GM19099 (cell line): Measurements from ENCODE around the gene MTHFD2L.

Experiments used
- POLR2A ChIP-seq: IDR thresholded peaks from 3 replicates; pipeline ENCODE4 v1.6.1; 2011; ENCODE audit warnings: low read depth; ENCODE audit not compliant: insufficient read length; ENCODE audit errors: extremely low read depth

The MTHFD2L gene

DNA sequence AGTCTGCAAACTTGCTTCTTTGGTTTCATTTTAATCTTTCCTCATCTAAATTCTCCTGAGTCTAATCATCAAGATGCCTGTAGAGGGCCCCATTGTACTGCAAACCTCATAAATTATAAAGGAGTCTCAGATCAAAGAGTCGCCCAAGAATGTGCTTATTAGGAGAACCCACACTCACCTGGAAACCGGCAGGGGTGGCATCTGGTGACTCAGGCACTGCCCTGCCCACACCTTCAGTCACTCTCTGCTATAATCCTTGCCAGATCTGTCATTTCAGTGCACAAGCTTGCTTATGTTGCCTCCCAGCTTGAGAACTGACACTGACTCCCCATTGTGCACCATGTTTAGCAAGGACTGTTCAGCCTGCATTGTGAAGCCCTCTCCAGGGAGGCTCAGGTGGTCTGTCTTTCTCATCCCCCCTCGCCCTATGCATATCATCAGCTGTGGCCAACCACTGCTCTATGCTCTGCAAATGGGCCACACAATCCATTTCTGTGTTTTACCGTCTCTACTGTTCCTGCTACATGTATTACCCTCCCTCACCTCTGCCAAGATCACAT, 162.7 kb downstream of the MTHFD2L start:
- TF ChIP-seq POLR2A: no peak

DNA sequence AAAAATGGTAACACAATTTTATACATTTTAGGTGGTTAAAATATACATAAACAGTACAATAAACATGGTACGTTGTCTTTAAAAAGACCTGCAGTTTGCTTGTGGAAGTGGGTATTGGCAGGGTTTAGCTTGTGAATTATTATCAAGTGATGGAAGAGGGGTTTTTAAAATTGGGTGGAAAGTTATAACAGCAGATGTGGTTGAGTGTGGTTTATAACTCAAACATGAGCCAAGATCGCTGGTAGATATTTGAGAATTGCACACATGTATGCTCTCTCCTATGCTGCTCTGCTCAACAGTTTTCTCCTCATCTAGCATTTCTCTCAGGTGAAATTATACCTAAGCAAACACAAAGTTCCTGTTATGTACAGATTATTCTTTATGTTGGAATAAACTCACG, 164.4 kb downstream of the MTHFD2L start:
- TF ChIP-seq POLR2A: no peak

DNA sequence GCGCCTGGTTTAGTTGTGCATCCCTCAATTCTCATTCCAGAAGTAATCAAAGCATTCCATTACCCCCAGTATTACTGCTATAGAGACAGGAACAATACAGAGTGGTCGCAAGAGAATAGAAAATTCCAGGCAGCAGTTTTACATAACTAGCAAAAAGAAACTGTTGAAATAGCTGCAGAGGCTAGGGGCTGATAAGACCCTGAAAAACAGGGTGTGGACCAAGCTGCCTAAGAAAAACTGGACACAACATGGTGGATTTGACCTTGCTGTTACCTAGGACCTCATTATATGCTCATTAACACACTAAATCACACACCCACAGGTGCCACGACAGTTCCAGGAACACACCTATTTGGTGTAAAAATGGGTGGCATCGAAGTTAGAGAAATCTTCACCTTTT, 165.7 kb downstream of the MTHFD2L start:
- TF ChIP-seq POLR2A: no peak

DNA sequence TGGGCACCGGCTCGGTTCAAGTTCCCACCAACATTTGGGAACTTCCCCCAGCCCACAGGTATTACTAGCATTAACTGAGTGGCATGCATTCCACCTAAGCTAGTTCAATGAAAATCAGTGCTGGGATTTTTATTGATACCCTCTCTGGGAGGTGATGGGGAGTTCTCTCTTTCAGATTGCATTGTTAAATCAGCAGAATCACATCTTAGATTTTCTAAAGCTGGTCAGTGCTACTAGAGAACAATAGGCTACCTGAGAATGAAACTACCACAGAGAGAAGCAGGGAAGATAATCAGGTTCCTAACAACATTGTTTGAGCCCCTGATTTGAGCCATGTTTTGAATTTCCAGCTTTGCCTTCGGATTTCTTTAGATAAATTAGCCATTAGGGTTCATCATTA, 166.3 kb downstream of the MTHFD2L start:
- TF ChIP-seq POLR2A: no peak

DNA sequence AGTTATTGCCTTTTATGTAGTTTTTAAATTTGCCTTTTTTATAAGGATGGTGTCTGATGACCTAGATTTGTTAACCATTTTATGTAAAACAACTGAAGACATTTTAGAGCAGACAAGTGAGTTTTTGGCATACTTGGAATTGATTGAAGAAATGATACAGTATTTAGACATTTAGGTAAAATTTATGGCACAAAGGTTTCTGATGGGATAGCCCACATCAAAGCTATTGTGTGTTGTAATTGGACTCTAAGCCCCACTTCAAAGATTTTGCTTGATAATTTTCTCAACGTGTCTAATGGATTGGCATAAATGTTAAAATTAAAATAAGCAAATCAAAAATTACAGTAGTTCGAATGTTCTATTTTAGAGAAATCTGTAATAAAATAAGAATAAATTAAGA, 168.0 kb downstream of the MTHFD2L start:
- TF ChIP-seq POLR2A: no peak

DNA sequence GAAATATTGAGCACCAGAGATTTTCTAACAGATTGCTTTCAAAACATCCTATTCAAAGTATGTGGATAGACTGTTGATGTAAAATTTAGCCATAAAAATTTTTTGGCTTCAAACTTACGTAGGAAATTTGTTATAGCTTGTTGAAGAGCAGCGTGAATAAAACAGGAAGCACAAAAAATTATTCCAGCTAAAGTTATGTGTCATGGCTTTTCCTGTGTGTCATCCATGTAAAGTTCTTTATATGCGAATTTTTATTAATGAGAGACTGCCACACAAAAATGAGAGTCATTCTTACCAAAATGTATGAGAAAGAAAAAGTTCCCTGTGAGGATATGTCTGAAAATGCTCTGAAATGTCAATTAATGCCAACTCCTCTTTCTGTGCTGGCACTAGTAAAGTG, 169.8 kb downstream of the MTHFD2L start:
- TF ChIP-seq POLR2A: no peak

DNA sequence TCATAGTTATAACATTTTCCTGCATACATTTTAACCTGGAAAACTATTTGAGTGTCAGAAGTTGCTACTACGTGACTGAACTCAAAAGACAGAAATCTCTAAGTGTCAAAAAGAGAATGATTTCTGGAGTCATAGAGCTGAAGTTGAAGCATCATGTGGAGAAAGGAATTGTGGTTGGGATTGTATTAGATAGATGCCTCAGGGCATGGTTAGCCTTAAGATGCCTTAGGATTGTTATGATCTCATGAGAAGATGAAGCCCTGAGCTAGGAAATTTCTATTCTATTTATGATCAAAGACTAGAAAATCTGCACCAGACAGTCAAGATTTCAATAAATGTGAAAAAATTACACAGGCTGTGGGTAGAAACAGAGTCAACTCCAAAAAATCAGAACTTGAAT, 170.6 kb downstream of the MTHFD2L start:
- TF ChIP-seq POLR2A: no peak

DNA sequence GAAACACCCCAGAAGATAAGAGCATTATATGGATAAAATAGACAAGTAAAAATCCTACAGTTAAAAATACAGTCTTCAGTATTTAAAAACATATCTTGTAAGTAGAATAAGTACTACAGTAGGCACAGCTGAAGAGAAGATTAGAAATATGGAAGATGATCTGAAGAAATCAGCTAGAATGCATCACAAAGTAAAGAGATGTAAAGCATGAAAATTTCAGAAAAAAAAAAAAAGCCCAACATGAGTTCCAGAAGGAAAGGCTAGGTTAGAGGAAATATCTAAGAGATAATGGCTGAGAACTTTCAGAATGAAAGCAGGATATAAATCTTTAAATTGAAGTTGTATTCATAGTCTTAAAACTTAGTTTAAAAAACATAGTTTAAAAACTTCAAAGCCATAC, 171.4 kb downstream of the MTHFD2L start:
- TF ChIP-seq POLR2A: no peak

DNA sequence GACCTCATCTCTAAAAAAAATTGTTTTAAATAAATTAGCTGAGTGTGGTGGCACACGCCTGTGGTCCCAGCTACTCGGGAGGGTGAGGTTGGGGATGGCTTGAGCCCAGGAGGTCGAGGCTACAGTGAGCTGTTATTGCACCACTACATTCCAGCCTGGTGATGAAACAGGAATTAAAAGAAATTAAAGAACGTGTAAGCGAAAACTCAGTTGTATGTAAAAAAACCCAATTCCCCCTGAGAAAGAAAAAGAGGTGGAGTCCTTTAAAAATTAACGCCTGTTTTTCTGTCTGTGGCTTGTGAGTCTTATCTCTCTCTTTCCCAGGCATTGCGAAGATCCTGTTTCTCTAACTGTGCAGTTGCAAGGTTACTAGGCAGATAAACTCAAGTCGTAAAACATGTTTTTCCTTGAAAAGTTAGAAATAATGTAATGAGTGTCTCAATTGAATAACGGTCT, 172.4 kb downstream of the MTHFD2L start:
- no peak for TF ChIP-seq POLR2A

DNA sequence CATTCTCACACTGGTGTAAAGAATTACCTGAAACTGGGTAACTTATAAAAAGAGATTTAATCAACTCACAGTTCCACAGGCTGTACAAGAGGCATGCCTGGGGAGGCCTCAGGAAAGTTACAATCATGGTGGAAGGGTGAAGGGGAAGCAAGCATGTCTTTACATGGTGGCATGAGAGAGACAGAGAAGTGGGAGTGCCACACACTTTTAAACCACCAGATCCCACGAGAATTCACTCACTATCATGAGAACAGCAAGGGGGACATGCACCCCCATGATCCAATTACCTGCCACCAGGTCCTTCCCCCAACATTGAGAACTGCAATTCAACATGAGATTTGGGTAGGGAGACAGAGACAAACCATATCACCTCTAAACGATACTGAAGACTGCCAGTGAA, 173.3 kb downstream of the MTHFD2L start:
- no peak for TF ChIP-seq POLR2A

DNA sequence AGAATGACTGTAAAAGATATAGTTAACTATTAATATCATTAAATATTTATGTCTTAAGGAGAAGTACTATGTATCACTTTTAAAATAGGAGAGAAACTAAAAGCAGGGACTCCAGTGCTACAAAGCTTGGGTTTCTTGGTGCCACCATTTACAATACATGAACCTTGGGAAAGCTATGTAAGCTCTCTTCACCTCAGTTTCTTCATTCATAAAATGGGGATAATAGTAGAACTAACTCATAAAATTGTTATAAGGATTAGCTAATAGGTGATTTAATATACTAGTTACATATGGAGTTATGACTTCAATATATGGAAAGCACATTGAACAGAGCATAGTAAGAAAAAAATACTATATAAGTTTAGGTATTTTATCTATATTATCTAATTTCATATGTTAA, 174.0 kb downstream of the MTHFD2L start:
- TF ChIP-seq POLR2A: no peak

DNA sequence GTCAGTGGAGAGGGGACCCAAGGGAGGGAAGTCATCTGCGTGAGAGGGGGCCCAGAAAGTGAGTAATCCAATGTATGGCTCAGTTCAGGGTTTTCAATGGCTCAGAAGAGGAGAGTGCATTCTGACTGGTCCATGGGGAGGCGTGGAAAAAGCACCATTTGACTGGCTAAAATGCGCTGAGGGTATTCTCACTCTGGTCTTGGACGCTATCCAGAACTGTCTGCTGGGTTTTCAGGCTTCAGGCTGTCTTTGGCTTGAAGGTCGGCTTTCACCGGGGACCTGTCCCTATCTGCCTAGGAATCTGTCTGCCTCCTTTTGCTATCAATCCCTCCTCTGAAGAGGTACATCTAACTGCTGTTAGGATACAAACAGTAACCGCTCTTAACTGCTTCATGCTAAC, 176.7 kb downstream of the MTHFD2L start:
- TF ChIP-seq POLR2A: no peak

DNA sequence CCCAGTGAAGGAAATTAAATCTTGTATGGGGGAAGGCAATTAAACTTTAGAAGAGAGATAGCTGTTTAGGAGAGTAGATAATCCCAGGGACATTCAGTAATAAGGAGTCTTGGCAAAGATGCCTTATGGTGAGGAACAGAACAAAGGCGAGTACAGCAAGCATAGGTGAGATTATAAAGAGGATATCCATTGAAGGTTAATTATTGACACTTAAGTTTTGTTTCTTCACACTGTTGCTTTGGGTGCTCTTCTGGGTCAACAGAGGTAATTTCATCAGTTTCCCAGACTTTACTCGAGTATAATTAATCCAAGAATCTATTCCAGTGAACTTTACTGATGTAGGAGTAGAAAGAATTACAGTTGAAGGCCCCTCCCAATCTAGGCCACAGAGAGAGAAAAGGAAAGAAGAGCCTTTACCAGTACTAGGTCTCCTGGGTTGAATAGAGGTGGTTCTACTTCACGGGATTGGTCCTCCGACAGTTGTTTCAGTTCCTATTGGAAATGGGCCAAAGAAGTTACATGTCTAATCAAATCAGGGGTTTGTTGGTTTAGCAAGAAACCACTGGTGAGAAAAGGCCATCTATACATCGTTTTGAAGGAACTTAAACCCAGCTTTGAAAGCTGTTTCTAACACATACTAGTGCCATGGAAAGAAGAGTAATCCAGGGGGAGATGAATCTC, 177.6 kb downstream of the MTHFD2L start:
- TF ChIP-seq POLR2A: no peak

DNA sequence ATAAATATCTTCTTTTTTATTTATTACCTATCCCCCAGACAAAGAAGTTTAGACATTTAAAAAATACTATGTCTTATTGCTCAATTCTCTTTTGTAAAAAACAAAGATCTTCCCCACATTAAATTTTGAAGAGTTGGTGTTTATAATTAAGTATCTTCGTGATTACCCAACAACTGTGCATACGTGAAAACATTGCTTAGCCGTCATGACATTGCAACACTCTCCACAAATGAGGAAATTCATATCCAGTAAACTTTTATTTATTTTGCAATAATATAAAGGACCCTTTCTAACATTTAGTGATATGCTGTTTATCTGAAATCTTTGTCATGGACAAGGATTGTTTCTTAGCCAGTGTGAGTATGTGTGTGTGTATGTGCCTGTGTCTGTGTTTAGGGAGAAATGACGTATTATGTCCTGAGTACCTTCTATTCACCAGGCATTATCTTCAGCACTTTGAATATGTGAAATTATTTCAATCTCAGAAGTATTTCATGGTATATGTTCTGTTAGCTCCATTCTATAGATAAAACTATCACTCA, 180.9 kb downstream of the MTHFD2L start:
- TF ChIP-seq POLR2A: no peak

DNA sequence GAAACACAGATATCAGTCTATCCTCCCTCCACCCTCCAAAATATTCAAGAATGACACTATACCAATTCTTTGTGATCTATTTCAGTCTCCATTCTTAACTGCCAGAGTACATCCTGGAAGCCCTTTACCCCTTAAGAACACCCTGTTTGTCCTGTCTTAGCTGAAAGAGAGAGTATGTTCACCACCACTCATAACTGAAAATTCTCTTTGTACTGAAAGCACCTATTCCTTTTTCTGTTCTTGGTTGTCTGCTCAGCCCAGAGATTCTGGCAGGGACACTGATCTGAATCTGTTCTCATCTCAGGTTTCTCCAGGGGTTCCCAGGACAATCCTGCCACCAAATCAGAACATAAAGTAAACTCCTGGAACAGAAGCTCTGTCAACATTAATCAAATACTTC, 181.6 kb downstream of the MTHFD2L start:
- TF ChIP-seq POLR2A: no peak

DNA sequence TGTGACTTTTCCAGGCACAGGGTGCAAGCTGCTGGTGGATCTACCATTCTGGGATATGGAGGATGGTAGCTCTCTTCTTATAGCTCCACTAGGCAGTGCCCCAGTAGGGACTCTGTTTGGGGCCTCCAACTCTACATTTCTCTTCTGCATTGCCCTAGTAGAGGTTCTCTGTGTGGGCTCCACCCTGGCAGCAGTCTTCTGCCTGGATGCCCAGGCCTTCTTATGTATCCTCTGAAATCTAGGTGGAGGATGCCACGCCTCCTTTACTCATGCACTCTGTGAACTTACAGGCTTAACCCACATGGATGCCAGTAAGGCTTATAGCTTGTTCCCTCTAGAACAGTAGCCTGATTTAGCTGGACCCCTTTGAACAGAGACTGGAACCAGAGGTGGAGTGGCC, 186.1 kb downstream of the MTHFD2L start:
- no peak for TF ChIP-seq POLR2A
